HTR-8/SVneo (cell line): ENCODE results near the gene CYP4B1.
A peak's percentile ranks its signal among the peaks of the same experiment; 100 is the strongest.
"Not testable (repeated sequence)": the region's sequence is repeated elsewhere in the genome, so short reads cannot be mapped to it uniquely, and the experiment has no call there.

Experiments used
- DNase-seq: peaks from one replicate; pipeline ENCODE4 v3.0.0; 2011; ENCODE audit warnings: low spot score, mixed read lengths; ENCODE audit not compliant: insufficient read length
- FAIRE-seq: peaks from 2 replicates; lab custom pipeline; 2011; peaks lifted over from hg19 to GRCh38; lab: Jason Lieb, UNC

CYP4B1 gene

GRCh38 chr1:46812996-46813857, 14.4 kb downstream of the CYP4B1 start:
- DNase-seq (no peak), FAIRE-seq (no peak)

- no peak for DNase-seq
- FAIRE-seq, result no peak
Measured at GRCh38 chr1:46813858-46814396, 15.1 kb downstream of the CYP4B1 start.

DNA sequence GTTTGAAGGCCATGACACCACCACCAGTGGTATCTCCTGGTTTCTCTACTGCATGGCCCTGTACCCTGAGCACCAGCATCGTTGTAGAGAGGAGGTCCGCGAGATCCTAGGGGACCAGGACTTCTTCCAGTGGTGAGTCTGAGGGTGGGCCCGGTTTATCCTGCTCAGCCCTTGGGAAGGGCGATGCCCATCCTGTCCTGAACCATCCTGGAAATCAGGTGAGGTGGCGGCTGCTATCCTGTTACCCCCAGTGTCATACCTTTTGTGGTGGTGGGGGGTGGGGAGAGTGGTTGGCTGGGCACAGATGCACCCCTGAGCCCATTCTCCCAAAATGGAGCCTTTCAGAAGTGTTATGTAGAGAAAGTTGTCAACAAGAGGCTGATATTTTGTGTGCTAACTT, 16.3 kb downstream of the CYP4B1 start:
- no peak for FAIRE-seq

DNA sequence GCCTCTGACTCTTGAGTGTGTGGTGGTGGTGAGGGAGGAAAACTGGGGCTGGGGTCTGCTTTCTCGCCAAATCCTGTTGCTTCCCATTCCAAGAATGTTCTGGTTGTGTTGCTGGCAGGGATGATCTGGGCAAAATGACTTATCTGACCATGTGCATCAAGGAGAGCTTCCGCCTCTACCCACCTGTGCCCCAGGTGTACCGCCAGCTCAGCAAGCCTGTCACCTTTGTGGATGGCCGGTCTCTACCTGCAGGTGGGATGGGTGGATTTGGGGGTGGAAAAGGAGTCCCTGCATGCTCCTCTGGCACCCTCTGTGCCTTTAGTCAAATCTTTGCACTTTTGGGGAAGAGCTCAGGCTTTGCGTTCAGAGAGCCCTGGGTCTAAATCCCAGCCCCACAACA, 18.1 kb downstream of the CYP4B1 start:
- no peak for DNase-seq
- FAIRE-seq, result no peak

More for the DNA sequence above, 16.3 kb downstream of the CYP4B1 start:
- no peak for DNase-seq

- DNase-seq, result no peak
Measured at GRCh38 chr1:46817814-46818213, 19.0 kb downstream of the CYP4B1 start.

GRCh38 chr1:46818591-46818990, 19.7 kb downstream of the CYP4B1 start:
- no peak for FAIRE-seq
- no peak for DNase-seq

More at GRCh38 chr1:46817814-46818213, 19.0 kb downstream of the CYP4B1 start:
- no peak for FAIRE-seq

DNA sequence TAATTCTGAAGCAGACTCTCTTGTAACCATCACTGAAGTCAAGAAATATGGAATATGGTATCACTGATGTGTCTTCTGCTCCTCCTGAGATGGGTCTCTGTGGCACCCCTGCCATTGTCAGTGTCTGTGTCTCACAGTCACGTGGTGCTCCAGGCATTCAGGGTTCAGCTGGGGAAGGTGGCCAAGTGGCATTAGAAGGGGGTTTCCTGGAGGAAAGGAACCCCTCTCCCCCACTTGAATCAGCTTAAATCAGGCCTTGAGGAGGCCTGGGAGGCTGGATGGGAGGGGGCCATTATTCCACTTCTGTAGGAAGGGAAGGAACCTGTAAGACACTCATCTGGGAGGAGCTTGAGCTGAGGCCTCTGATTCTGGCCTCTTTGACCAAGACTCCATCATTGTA, 20.5 kb downstream of the CYP4B1 start:
- no peak for DNase-seq
- FAIRE-seq, result no peak

DNA sequence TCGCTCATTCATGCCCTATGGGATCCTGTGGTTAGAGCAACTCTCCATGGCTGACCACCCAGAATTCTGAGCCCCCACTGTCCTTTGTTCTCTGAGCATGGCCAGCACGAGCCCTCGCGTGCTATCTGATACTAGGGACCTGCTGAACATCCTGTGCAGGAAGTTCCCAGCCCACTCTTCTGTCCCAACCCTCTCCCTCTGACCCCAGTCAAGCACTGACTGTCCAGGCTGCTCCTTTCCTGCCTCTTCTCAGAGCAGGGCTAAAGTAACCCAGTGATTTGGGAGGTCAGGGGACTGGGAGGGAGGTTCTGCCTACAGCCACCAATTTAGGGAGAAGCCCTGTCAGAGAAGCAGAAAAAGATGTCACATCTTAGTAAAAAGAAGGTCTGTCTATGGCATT, 21.2 kb downstream of the CYP4B1 start:
- FAIRE-seq (no peak), DNase-seq (no peak)

GRCh38 chr1:46820560-46821060, 21.8 kb downstream of the CYP4B1 start:
- DNase-seq (no peak), FAIRE-seq (no peak)

DNA sequence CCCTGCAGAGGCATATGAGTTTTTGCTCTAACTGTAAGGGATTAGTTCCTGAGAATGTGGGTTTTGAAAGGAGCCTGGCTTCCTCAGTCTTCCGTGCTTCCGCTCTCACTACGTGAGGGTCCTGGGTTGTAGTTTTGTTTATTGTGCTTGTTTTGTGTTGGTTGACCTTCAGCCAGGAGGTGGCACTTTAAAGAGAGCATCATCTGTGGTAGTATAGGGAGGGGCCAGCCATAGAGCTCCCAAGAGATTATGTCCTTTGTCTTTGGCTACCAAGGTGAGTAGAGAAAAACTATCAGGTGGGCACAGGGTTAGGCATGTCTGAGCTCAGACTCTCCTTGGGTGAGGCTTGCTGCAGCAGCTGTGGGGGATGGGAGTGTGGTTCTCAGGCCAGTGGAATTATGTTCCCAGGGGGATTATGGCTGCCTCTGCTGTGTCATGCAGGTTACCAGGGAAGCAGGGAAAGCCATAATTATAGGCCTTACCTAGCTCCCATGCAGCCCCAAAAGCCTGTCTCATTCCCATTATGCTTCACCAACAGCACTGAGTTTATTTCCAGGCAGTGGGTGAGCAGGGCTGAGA, 23.5 kb downstream of the CYP4B1 start:
- DNase-seq (no peak), FAIRE-seq (no peak)

GRCh38 chr1:46823151-46823550, 24.3 kb downstream of the CYP4B1 start:
- FAIRE-seq (no peak), DNase-seq (no peak)

DNA sequence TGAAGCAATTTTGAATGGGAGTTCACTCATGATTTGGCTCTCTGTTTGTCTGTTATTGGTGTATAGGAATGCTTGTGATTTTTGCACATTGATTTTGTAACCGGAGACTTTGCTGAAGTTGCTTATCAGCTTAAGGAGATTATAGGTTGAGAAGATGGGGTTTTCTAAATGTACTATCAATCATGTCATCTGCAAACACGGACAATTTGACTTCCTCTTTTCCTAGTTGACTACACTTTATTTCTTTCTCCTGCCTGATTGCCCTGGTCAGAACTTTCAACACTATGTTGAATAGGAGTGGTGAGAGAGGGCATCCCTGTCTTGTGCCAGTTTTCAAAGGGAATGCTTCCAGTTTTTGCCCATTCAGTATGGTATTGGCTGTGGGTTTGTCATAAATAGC, 28.0 kb downstream of the CYP4B1 start:
- FAIRE-seq, result not testable (repeated sequence)

DNA sequence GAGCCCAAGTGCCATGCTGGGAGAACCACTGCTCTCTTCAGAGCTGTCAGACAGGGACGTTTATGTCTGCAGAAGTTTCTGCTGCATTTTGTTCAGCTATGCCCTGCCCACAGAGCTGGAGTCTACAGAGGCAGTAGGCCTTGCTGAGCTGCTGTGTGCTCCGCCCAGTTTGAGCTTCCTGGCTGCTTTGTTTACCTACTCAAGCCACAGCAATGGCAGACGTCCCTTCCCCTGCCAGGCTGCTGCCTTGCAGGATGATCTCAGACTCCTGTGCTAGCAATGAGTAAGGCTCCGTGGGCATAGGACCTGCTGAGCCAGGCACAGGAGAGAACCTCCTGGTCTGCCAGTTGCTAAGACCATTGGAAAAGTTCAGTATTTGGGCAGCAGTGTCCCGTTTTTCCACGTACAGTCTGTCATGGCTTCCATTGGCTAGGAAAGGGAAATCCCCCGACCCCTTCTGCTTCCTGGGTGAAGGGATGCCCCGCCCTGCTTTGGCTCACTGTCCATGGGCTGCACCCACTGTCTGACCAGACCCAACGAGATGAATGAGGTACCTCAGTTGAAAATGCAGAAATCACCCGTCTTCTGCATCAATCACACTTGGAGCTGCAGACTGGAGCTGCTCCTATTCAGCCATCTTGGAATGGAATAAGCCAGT, 31.9 kb downstream of the CYP4B1 start:
- no peak for DNase-seq
- no peak for FAIRE-seq

More for the DNA sequence above, 28.0 kb downstream of the CYP4B1 start:
- DNase-seq, result not testable (repeated sequence)

DNA sequence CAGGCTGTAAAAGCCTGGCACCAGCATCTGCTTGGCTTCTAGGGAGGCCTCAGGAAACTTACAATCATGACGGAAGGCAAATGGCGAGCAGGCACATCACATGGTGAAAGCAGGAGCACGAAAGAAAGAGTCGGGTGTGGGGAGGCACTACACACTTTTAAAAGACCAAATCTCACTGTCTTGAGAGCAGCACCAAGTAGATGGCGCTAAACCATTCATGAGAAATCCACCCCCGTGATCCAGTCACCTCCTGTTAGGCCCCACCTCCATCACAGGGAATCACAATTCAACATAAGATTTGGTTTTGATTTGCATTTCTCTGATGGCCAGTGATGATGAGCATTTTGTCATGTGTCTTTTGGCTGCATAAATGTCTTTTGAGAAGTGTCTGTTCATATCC, 36.6 kb downstream of the CYP4B1 start:
- DNase-seq, FAIRE-seq: not testable (repeated sequence)

DNA sequence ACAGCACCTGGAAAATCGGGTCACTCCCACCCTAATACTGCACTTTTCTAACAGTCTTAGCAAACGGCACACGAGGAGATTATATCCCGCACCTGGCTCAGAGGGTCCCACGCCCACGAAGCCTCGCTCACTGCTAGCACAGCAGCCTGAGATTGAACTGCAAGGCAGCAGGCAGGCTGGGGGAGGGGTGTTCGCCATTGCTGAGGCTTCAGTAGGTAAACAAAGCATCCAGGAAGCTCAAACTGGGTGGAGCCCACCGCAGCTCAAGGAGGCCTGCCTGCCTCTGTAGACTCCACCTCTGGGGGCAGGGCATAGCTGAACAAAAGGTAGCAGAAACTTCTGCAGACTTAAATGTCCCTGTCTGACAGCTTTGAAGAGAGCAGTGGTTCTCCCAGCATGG, 47.5 kb downstream of the CYP4B1 start:
- DNase-seq, FAIRE-seq: not testable (repeated sequence)

- peak; percentile 60 for FAIRE-seq
- DNase-seq, result not testable (repeated sequence)
Measured at GRCh38 chr1:46857660-46858065, 58.8 kb downstream of the CYP4B1 start.

DNA sequence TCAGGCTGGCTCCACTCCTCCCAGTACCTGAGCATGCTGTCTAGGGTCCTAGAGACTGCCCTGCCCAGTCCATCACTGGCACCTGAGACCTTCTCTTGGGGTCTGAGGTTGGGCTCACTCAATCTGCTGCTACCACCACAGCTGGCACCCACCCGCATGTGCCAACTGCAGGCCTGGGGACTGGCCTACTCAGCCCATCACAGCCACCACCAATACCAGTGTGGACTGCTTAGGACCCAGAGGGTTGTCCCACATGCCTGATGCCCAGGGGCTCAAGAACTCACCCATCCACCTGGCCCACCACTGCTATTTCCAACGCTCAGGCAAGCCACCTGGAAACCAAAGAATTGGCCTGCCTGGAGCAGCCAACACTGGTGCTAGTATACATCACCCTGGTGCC, 63.5 kb downstream of the CYP4B1 start:
- FAIRE-seq, result no peak
- no peak for DNase-seq
